Left cardiac atrium (tissue), 4 donors: ENCODE data around the gene PTPN21. TPM values are rescaled to one million over a fixed set of nuclear protein-coding genes. Genes with fewer than 3 reads are reported as not detected.

Experiments
- ATAC-seq, 2 donors: fragments of 200-7000 bp; cut with Tn5 transposase; one replicate each; pipeline ENCODE4 v1.9.1; 2020; ENCODE audit warnings: mild to moderate bottlenecking in 2 of 2, moderate library complexity in 2 of 2
- DNase-seq: peaks from one replicate; pipeline ENCODE4 v3.0.0-alpha.2; 2020
- intact Hi-C, 2 donors: fragments of 100-400 bp; cut with DNase I; formaldehyde crosslinking; loops; one replicate each; pipeline versions ENCODE4 v1.14.1 to v1.15.1; 2022 to 2023
- total RNA-seq, 2 donors: library from RNA; stranded (reverse); fragmentation: NEBNext Ultra II Directional; extraction: Animal tissue kit (Norgen Biotek cat#: 25700); gene quantifications; one replicate each; pipeline ENCODE4 v1.2.1, GENCODE V29; 2021
- donor health status: DM: no; HTN: yes; CAD: no.
- donor health status: DM: no; HTN: yes; CAD: no; lungs with severe emphysema.
- donor health status: DM: yes; HTN: yes; CAD: no.
- donor health status: Dilated cardiomyopathy.

The PTPN21 gene
- total RNA-seq, 2 donors from 2014 or later, result 33.5 to 35.0 TPM

DNA sequence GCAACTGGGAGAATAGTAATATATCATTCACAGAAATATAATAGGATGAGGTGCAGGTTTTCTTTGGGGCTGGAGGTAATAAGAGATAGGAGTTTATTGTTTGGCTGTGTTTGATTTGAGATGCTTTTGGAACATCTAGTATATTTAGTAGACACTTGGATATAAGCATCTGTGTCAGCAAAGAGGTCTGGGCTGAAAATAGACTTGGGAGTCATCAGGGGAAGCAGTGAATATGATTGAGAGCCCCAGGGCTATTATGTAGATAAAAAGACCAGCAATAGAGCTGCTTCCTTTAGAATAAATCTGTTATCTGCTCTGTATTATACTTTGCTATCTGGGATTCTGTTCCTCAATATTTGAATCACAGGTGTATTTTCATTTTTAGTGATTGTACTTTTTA lies 132.8 kb downstream of the PTPN21 start:
- intact Hi-C loops, result no loop called here
- ATAC-seq (peak in 1 of 2 donors; percentile 38), DNase-seq (no peak)

DNA sequence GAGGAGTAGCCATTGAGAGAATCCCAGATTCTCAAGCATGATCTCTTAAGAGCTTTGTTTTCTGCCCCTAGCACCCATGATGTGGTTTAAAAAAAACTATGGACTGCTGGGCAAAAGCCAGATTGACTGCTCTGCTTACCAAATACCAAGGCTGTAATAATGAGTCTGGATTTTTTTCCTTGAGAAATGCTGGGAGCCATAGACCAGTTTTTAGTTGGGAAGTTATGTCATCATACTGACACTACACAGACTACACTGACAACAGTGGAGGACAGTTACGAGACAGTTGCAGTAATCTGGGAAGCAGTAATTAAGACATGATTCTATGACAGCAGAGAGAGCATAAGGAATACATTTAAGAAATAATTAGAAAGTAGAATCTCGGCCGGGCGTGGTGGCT lies 133.5 kb downstream of the PTPN21 start:
- DNase-seq (no peak), ATAC-seq (peak in 1 of 2 donors; percentile 12)
- intact Hi-C loops, result no loop called here

DNA sequence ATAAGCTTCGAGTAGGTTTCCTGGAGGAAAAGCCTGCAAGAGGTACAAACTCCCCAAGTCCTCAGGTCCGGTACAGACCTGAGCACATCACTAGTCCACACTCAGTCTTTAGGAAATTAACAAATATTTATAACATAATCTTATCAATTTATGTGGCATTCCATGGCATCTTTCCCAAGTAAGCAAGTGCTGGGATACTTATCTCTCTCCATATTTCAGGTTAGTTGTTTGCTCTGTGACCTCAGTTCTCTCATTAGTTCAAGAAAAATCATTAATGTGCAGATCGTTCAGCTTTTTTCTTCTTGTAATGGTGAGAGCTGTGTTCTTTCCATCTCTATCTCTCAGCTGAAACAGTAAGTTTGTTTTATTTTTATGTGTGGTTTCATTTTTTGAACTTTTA lies 134.6 kb downstream of the PTPN21 start:
- DNase-seq, result no peak
- intact Hi-C loops, result no loop called here
- no peak for ATAC-seq

DNA sequence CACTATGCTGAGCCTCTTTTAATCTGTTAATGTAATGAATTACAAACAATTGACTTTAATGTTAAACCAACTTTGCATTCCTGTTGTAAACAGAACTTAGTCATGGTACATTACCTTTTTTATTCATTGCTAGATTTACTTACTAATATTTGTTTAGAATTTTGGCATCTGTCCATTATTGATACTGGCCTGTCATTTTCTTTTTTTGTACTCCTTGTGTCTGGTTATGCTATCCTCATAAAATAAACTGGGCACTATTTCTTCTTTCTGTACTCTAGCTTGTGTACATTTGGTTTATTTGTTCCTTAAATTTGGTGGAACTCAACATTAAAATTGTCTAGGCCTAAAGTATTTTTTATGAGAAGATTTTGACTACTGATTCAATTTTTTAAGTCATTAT lies 137.2 kb downstream of the PTPN21 start:
- ATAC-seq (no peak), DNase-seq (no peak)
- intact Hi-C loops, result no loop called here

Other genes starting within 250 kb of the PTPN21 start
- not detected for gene KCNK10, start 231.7 kb downstream of the PTPN21 start, total RNA-seq
- gene SPATA7, start 169.3 kb downstream of the PTPN21 start, total RNA-seq, result 10 to 100 TPM in 1 of 2 donors, 1 to 10 TPM in 1; 6.3 to 10.8 TPM
- gene ZC3H14, start 8.0 kb upstream of the PTPN21 start, total RNA-seq, result 10 to 100 TPM; 38.0 to 41.4 TPM
- under 1 TPM; 0.56 to 0.84 TPM for gene EML5, start 237.9 kb upstream of the PTPN21 start, total RNA-seq